HG02759 (cell line): ENCODE data around the gene CDK5RAP2.
"Not testable (repeated sequence)": the region's sequence is repeated elsewhere in the genome, so short reads cannot be mapped to it uniquely, and the experiment has no call there.

Source experiments
- ATAC-seq: cut with Tn5 transposase; IDR thresholded peaks from one replicate; pipeline ENCODE4 v1.9.1; 2021; ENCODE audit warnings: mild to moderate bottlenecking, moderate library complexity; ENCODE audit not compliant: unreplicated experiment

Gene CDK5RAP2

GRCh38 chr9:120552210-120552704 is 27.7 kb downstream of the CDK5RAP2 start:
- ATAC-seq, result not testable (repeated sequence)

GRCh38 chr9:120545701-120546550 is 34.0 kb downstream of the CDK5RAP2 start:
- no peak for ATAC-seq

DNA sequence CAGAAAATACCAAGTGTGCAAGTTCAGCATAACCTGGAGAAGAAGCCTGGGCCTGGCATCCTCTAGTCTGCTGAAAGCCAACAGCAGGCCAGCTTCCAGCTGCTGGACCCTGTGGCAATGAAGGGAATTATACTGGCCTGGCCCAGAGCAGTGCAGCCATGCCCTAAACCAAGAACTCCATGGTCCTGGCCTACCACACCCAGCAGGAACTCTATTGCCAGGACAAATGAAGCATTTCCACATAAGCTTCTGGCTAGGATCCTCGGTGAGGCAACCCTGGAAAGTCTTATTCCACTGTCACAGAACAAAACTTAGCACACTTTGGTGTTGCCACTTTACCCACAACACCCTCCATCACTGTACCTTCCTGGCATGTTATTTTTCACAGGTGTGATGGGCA is 35.5 kb downstream of the CDK5RAP2 start:
- ATAC-seq, result no peak

- ATAC-seq, result no peak
Observed at GRCh38 chr9:120542701-120543490, 37.1 kb downstream of the CDK5RAP2 start.

GRCh38 chr9:120541921-120542320 is 38.0 kb downstream of the CDK5RAP2 start:
- ATAC-seq, result no peak

- ATAC-seq, result no peak
Observed at GRCh38 chr9:120539951-120540350, 40.0 kb downstream of the CDK5RAP2 start.

DNA sequence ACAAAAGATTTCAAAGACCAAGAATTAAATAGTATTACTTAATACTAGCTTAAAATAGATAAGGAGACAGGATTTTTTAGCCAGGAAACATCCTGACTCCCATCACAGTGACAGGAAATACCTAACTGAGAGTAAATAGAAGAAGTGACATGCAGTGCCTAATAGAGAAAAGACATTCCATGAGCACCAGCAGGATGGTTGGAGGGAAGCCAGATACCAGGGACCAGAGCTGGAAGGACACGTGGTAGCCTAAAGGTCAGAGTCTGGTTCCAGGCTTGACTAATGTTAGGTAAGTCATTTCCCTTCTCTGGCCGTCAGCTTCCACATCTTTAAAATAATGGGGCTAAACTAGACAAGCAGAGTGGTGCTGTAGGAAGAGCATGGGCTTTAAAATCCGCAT is 41.6 kb downstream of the CDK5RAP2 start:
- no peak for ATAC-seq

GRCh38 chr9:120536949-120537640 is 42.9 kb downstream of the CDK5RAP2 start:
- ATAC-seq, result no peak

GRCh38 chr9:120536094-120536493 is 43.9 kb downstream of the CDK5RAP2 start:
- no peak for ATAC-seq

DNA sequence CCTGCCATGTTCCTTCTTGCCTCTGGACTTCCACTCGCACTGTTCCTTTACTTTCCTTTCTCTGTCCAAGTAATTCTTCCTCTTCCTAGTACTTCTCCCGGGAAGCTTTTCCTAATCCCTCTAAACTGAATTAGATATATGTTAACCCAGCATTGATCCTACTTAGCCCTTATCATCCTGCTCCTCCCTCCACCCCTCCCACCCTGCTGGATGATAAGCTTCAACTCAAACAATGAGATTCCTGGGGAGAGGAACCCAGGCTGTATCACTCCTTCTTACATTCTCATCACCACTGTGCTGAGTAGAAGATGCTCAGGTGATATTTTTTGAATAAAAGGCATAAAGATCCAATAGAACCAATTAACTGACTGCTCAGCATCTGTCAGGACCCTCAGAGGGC is 45.7 kb downstream of the CDK5RAP2 start:
- no peak for ATAC-seq

- no peak for ATAC-seq
Observed at GRCh38 chr9:120532891-120533290, 47.1 kb downstream of the CDK5RAP2 start.

DNA sequence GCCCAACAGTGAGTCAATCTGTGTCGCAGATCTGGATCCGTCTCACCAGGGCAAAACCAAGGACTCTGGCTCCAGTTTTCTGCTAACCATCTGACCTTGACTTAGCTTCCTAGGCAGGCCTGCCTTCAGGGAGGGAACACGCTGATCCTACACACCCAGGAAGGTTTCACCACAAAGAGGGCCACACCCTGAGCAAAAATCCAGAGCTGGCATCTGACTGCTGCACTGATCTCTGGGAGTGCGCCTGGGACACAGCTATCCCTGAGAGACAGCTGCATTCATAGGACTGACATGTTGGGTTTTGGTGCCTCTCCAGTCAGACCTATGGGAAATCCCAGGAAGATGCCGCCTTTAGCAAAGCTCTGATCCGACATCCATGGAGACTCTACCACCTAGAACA is 47.5 kb downstream of the CDK5RAP2 start:
- no peak for ATAC-seq

GRCh38 chr9:120531683-120532300 is 48.2 kb downstream of the CDK5RAP2 start:
- peak; percentile 54 for ATAC-seq

GRCh38 chr9:120530220-120530832 is 49.6 kb downstream of the CDK5RAP2 start:
- not testable (repeated sequence) for ATAC-seq

DNA sequence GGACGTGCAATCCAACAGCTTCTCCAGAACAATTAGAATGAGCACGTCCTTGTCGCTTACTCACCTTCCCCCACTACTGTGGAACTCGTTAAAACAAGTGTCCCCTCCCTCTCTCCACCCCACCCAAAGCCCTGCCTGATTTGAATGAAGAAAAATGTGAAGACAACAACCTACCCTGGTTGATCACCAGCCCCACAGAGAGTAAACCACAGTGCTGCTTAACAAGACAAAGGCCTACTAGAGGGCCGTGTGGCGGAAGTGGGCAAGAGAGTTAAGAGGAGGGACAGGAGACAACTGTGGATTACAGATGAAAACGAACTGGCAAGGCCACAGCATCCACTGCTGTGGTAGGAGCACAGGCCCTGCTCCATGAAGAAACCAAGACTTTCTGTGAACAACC is 51.1 kb downstream of the CDK5RAP2 start:
- no peak for ATAC-seq

GRCh38 chr9:120528327-120528726 is 51.6 kb downstream of the CDK5RAP2 start:
- no peak for ATAC-seq

GRCh38 chr9:120526534-120526933 is 53.4 kb downstream of the CDK5RAP2 start:
- no peak for ATAC-seq

GRCh38 chr9:120524863-120525262 is 55.1 kb downstream of the CDK5RAP2 start:
- ATAC-seq, result no peak

DNA sequence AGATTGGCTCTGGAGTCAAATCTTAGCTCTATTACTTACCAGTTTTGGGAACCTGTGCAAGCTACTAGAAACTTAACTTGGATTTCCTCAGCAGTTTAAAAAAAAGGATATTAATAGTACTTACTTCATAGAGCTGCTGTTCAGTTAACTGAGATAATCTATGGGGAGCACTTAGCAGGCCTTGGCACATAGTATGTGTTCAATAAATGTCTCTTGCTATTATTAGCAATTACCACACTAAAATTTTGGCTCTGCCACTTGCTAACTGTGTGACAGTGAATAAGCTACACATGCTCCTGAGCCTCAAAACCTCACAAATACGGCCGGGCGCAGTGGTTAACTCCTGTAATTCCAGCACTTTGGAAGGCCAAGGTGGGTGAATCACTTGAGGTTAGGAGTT is 55.9 kb downstream of the CDK5RAP2 start:
- ATAC-seq, result no peak

- ATAC-seq, result no peak
Observed at GRCh38 chr9:120522558-120522957, 57.4 kb downstream of the CDK5RAP2 start.
